GM19324 (cell line): ENCODE measurements around the gene KIRREL3.

ENCODE experiments used
- ATAC-seq: cut with Tn5 transposase; IDR thresholded peaks from one replicate; pipeline ENCODE4 v1.9.1; 2021; ENCODE audit warnings: mild to moderate bottlenecking, moderate library complexity; ENCODE audit not compliant: unreplicated experiment, low FRiP score

Gene KIRREL3

DNA sequence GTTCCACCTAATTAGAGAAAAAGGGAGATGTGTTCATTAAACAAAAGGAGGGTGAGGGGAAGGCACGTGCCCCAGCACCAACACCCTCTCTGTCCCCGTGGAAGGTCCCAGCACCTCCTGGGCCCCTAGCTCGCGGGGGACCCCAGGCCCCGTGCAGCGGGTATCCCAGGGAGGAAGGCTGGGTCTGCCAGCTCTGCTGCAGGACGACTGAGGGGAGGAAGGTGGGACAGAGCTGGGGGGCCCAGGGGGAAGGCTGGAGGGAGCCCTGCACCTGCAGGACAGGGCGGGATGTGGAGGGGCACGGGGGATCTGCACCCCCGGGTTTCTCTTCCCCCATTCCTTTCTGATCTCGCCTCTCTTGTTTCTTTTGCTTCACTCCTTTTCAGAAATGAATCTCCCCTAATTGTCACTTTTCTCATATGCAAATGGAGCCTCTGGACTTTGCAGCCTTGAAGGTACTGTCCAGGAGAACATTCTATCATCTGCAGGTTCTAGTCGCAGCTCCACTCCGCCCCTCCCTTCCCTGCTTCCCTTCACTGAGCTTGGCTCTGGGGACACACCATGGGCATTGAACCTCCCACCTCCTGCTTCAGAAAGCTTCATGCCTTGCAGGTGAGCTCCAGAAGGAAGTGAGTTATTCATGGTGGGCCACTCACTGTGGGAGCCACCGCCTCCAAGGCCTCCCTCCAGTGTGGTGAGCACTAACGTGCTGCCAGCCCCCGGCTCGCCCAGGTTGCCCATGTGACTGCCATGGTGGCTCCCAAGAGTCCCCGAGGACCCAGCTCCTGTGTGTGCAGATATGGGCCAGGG is 534.1 kb downstream of the KIRREL3 start:
- ATAC-seq = no peak

DNA sequence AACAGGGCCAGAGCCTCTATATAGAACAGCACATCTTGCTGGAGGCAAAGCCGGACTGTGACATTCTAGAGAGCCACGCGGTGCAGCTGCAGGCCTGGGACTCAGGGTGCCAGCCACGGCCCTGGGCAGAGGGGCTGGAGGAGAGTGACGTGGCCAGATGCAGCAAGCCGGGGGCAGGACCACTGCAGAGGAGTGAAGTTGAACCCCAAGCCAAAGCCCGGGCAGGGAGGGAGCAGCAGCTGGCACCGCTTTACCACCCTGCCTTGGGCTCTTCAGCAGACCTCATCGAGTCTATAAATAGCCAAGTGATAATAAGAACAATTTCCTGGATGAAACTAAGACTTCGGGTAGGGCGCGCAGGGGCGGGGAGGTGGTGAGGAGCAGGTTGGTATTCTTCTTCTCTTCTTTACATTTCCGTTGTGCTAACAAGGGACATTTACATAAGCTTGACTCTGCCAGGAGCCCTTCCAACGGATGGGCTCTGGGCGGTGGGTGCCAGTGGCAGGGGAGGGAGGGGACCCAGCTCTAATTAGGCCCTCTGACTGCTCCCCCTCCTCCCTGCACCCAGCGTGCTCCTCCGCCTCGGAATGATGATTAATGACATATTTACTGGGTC is 534.9 kb downstream of the KIRREL3 start:
- peak; percentile 91 for ATAC-seq

- ATAC-seq = no peak
These were observed 535.8 kb downstream of the KIRREL3 start for GRCh38 chr11:126464796-126465195.

DNA sequence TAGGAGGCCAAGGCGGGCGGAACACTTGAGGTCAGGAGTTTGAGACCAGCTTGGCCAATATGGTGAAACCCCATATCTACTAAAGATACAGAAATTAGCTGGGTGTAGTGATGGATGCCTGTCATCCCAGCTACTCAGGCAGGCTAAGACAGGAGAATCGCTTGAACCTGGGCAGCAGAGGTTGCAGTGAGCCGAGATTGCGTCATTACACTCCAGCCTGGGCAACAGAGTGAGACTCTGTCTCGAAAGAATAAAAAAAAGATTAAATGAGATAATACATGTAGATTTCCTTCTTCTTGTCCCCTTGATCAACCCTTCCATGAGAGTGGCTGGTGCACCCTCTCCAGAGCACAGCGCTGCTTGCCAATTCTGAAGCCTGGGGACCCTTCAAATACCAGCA is 538.1 kb downstream of the KIRREL3 start:
- no peak for ATAC-seq

GRCh38 chr11:126461996-126462395 is 538.6 kb downstream of the KIRREL3 start:
- no peak for ATAC-seq

GRCh38 chr11:126461096-126461440 is 539.5 kb downstream of the KIRREL3 start:
- no peak for ATAC-seq

DNA sequence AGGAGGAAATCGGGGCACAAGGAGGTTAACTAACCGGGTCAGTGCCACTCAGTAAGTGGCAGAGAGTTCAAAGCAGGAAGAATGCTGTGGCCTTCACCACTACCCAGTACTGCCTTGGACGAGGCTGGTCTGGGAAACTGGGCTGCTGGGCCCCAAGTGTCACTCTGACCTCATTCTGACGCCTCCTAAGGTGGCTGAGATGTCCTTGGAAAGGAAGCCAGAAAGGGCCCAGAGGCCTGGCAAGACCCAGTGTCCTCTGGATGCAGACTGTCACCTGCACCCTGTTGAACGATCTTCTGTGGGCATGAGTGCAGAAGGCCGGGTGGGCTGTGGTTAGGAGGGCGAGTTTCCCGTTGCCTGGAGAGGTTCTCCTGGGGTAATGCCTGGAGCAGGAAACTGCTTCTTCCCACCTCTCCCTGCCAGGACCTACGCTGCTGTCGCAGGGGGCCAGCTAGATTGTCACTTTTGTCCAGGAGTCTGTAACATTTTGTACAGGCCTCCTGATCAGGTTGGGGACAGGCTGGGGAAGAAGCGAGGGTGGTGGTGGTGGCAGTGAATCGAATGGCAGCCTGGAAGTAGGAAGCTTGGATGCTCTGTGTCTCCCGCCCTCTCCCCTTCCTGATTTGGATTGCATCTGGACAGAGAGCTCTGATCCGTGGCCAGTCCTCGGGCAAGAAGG is 540.0 kb downstream of the KIRREL3 start:
- no peak for ATAC-seq

DNA sequence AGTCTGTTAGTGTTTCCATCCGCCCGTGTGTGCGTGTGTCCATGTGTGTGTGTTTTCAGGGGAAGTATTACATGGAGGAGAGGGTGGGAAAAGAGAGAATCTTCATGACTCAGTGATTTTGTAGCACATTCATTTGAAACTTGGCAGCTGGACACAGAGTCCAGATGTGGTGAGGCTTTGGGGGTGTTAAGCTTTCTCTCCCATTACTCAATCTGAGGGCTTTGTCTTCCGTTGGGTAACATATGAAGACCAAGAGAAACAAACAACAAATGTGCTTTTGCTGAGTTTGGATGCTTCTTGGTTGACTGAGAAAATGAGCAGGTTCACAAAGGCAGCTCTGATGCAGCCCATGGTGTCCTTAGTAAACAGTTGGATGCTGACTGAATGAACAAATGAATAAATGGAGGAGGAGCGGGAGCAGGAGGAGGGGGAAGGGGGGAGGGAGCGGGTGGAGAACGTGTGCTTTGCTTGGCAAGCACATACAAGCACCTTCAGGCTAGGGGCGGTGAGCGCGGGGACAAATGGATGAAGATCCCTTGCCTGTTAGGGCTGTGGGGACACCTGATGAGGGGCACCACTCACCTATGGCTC is 540.8 kb downstream of the KIRREL3 start:
- ATAC-seq = no peak

GRCh38 chr11:126457817-126458216 is 542.8 kb downstream of the KIRREL3 start:
- no peak for ATAC-seq

GRCh38 chr11:126456783-126457542 is 543.6 kb downstream of the KIRREL3 start:
- ATAC-seq = no peak

- ATAC-seq = no peak
These were observed 544.5 kb downstream of the KIRREL3 start for GRCh38 chr11:126456089-126456488.

DNA sequence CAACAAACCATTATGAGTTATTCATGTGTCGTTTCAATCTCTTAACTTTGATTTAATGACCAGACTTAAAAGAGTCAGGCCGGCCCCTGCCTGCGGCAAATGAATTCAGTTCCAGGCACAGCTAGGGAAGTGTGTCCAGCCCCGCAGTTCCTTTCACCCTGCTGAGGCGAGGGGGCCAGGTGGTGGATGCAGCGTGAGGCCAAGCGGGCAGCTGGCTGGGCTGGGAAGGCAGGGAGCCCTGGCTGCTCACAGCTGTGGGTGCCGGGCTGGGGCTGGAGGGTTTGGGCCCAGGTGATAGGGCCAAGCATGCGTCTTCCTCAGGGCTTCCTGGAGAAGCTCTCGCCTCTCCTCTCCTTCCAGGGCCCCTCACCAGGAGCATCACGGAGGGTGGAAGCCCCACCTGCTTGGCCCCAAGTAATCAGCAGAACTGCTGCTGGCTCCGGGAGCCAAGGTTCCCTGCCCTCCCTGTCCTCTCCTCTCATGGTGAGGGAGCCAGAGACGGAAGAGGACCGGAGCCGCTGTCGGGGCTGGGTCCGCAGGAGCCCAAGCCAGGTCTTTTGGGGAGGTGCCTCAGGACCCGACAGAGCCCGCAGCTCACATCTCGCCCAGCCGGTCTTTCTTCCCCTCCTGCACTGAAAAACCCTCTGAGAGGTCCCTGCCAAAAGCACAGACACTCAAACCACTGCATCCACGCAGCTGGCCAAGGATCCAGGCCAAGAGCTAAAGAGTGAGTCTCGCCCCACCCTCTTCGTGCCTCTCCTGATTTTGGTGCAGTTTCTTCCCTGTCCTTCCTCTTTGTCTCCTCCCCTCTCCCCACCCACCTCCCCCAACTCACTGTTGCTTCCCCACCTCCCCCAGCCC is 548.1 kb downstream of the KIRREL3 start:
- no peak for ATAC-seq

GRCh38 chr11:126451211-126451802 is 549.3 kb downstream of the KIRREL3 start:
- ATAC-seq = no peak

GRCh38 chr11:126450806-126451205 is 549.8 kb downstream of the KIRREL3 start:
- no peak for ATAC-seq

DNA sequence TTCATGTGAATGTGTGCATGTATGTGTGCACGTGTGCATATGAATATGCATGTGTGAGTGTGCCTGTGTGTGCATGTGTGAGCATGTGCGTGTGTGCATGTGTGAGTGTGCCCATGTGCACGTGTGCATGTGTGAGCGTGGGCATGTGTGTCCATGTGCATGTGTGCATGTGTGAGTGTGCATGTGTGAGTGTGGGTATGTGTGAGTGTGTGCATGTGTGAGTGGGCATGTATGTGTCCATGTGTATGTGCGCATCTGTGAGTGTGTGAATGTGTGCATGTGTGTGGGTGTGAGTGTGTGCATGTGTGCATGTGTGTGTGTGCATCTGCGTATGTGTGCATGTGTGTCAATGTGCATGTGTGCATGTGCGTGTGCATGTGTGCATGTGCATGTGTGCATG is 550.4 kb downstream of the KIRREL3 start:
- no peak for ATAC-seq

DNA sequence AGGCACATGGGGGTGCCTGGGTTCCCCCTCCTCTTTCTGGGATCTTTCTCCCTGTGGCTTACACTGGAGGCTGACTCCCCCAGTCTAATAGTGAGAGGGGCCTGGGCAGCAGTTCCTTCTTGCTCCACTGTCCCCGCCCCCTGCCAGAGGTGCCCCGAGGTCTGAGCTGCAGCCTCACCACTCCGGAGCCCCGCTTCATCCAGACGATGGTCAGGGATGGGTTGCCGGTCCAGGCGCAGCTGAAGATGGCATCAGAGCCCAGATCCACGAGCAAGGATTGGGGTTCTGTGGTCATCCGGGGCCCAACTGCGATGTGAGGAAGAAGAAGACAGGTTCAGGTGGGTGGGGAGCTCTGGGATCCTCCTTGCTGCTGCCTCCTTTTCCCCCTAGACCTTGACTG is 554.0 kb downstream of the KIRREL3 start:
- no peak for ATAC-seq

- ATAC-seq = no peak
These were observed 556.5 kb downstream of the KIRREL3 start for GRCh38 chr11:126444072-126444471.

- no peak for ATAC-seq
These were observed 557.5 kb downstream of the KIRREL3 start for GRCh38 chr11:126443120-126443519.

- ATAC-seq = no peak
These were observed 559.6 kb downstream of the KIRREL3 start for GRCh38 chr11:126440792-126441514.
